GM19193 (cell line): Measurements from ENCODE around the gene RAB20.

ENCODE experiments used
- POLR2A ChIP-seq: IDR thresholded peaks from 4 replicates; pipeline ENCODE4 v1.6.1; 2011; ENCODE audit not compliant: insufficient read depth, insufficient read length; ENCODE audit errors: extremely low read depth

The RAB20 gene

DNA sequence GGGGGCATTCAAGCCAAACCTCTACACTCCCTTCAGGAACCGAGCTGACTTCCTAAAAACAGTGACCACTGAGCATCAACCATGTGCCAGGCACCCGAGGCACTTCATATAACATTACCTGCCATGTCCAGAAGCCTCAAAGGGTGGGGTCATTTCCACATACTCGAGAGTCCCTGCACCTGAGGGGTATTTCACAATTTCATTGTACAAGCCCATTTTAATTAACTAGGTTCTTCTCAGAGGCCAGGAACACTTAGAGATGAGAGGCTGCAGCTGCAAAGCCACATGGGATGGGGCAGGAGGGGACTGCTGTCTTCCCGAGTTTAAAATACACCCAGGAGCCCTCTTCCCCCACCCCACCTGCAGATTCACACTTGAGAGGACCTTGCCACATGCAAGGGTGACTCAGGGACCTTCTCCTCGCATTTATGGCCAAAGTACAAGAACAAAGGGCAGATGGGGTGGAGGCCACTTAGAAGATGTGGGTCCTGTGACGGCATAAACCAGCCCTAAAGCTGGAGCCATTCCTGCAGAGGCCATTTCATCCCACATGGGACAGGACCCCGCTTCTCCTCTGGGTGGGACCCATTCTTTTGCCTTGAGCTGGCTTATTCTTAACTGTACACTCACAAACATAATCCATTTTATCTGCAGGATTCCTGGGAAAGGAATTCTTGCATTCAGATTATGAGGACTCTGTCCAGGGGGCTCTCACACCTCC is 43.9 kb downstream of the RAB20 start:
- TF ChIP-seq POLR2A: no peak

DNA sequence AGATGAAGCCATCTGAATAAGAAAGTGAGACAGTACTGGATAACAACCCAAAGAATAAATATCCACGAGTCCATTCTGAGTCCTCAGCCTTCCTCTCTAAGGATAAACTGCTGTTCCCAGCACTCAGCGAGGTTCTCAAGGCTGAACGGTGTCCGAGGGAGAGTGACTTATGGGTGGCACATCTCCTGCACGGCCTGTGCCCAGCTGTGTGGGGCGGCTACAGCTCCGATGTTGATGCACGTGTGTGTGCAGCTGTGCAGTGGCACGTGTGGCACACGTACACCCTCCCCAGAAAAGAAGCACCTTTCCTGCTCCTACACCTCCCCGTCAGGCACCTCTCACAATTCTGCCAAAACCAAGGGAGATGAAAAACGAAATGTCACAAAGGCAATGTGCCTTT is 45.0 kb downstream of the RAB20 start:
- TF ChIP-seq POLR2A: no peak

DNA sequence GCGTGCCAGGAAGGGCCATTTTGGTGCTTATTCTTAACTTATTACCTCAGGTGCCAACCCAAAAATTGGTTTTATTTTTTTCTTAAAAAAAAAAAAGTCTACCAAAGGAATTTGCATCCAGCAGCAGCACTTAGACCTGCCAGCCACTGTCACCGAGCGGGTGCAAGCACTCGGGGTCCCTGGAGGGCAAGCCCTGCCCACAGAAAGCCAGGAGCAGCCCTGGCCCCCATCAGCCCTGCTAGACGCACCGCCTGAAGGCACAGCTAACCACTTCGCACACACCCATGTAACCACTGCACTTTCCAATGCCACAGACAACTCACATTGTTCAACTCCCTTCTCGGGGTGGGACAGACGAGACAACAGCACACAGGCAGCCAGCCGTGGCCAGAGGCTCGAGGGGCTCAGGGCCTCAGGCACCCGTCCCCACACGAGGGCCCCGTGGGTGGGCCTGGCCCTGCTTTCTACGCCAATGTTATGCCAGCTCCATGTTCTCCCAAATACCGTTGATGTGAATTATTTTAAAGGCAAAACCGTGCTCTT is 49.3 kb downstream of the RAB20 start:
- TF ChIP-seq POLR2A: no peak

DNA sequence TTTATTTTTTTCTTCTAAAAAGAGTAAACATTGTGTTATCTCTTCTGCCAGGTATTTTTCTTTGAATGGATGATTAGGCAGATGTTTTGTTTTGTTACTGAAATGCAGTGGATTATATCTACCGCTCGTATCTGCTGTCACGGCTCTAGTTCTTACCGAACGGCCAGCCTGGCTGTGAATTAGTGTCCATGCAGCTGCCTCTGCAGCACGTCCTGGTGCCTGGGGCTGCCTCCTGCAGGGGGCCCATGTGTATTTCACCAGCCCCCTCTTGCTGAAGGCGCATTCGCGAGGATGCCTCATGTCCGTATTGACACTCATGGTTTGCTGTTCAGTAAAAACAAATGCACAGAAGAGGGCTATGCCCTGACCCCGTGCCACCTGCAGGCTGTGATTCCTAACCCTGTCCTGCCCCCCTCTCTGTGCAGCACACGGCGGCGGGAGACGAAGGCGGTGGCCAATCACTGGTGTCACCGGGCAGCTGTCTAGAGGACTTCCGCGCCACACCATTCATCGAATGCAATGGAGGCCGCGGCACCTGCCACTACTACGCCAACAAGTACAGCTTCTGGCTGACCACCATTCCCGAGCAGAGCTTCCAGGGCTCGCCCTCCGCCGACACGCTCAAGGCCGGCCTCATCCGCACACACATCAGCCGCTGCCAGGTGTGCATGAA is 49.9 kb downstream of the RAB20 start:
- TF ChIP-seq POLR2A: no peak

DNA sequence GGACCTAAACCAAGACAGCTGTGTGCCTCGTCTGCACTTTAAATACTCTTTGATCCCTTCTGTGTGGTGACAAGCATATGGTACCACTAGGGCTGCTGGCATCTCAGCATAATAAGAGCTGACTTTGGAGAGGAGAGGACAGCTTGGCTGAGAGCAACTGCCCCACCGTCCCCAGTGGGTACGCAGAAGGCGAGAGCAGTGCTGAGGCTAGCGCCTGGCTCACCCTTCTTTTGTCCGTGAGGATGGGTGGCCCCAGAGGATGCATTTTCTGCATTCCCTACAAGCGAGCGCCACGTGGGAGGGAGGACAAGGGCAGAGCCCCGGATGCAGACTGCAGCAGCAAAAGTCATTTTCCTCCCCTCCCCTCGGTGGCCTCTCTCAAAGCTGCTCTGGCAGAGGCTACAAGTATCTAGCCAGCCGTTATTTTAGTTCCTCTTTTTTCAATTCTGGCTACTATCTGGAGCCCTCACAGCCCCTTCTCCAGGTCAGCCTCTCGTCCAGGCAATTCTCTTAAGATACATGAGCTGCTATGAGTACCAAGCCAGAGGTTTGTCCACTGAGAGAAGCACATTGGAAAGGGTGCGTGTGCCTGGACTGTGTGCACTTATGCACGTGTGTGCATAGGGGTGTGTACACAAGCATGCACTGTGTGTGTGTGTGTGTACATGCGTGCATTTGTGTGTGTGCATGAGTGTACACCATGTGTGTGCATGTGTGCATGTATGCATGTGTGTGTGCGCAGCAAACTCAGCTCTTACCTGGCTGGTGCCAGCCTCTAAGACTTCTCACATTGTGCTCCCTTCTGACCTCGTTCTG is 51.3 kb downstream of the RAB20 start:
- no peak for TF ChIP-seq POLR2A

DNA sequence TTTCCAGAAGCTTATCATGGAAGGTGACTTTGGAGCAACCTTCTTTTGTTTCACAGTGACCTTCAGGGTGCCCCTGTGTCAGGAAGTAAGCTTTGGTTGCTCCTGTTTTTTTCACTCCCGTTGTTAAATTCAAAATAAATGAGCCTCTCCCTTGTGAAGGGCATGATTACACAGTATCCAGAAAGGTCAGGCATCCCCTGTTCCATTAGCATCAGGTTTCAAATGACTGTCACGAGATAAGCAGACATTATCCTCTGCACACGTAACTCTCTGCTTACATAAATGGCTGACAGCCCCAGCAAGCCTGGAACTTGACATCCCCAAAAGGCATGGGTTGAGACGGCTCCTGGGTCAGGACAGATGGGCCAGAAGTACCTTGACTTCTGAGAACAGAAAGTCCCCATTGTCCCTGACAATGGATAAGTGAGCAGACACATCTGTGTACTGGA is 52.0 kb downstream of the RAB20 start:
- no peak for TF ChIP-seq POLR2A

DNA sequence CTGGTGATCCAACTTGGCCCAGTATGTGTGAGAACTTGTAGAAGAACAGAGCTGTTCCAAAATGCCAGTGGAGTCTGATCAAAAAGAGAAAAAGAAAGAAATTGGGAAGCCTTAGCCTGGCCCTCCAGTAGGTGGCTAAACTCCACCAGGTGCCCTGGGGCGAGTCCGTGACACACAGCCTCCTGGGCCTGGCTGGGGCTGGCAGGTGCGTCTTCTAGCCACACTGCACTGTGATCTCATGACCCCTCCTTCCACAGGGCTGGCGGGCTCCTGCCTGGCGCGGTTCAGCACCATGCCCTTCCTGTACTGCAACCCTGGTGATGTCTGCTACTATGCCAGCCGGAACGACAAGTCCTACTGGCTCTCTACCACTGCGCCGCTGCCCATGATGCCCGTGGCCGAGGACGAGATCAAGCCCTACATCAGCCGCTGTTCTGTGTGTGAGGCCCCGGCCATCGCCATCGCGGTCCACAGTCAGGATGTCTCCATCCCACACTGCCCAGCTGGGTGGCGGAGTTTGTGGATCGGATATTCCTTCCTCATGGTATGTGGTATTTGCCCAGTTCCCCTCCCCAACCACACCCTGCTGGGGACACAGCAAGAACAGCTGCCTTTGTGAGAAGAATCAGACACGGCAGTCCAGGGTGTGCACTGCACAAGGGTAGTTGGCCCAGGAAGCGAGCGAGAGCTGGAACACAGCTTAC is 53.7 kb downstream of the RAB20 start:
- no peak for TF ChIP-seq POLR2A

DNA sequence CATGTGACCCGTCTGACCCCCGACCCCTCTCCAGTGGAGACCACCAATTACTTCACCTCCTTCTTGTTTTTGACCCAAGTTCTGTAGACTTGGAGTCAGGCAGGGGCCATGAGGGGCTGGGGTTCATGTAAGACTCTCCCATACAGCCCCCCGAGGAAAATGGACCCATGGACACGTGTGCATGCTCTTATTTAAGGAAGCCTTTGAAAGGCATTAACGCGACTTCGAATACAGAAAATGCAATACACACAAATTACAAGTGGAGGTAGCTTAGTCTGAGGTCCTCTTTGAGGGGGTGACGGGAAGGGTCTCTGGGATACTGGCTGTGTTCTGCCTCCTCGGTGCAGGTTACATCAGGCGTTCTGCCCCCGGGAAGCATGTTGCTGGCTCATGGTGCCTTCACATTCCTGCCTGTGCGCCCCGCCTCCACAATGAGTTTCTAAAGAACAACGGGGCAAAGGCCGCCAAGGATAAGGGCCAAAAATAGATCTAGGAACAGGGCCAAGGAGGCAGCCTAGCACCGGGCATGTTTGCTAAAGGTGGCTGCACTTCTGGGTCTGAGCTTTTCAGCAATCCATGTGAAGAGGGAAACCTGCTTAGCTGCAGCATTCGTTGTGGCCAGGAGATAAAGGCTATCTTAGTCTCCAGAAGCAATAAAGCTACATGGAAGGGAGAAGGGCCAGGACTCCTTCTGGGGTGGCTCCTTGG is 54.5 kb downstream of the RAB20 start:
- no peak for TF ChIP-seq POLR2A

DNA sequence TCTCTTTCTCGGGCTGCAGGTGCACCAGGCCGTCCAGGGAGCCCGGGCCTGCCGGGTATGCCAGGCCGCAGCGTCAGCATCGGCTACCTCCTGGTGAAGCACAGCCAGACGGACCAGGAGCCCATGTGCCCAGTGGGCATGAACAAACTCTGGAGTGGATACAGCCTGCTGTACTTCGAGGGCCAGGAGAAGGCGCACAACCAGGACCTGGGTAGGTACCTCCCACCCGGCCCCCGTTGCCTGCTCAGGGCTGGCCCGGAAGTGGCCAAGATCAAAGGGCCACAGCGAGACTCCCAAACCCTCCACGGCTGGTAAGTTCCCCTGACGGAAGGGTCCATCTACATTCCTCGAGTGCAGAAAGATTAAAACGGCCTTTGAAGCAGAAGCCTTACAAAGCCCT is 55.1 kb downstream of the RAB20 start:
- no peak for TF ChIP-seq POLR2A

DNA sequence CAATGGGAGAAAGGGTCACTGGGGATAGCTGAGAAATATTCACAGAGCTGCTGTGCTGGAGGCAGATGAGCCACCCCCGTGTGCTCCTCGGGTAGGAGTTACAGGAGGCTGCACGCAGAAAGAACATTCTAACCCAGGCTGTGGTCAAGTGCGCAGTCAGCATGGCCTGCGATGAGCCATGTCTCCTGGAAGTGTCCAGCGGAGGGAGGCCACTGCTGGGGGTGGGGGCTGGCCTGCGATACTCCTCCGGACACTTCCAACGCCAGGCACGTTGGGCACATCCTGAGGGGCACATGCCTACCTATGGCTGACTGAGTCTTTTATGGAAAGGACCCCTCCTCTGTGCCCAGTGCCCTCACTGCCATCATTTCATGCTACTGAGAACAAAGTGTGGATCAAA is 55.9 kb downstream of the RAB20 start:
- TF ChIP-seq POLR2A: no peak

DNA sequence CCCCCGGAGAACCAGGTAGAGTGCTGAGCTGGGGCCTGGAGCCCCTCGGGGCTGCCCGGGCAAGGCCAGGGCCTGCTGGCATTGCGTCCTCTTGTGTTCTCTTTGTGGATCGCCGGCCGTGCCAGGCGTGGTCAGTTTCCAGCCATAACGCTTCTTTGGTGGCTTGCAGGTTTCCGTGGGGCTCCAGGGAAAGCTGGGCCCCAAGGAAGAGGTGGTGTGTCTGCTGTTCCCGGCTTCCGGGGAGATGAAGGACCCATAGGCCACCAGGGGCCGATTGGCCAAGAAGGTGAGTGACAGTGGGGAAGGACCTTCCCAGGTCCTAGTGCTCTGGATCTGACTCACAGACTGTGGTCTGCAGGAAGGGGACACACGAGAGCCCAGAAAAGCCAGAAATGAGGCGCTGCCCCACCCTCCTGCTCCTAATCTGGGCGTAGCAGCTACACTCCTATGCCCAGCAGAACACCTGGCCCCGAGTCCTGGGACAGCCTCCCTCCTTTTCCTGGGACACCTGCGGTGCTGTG is 57.5 kb downstream of the RAB20 start:
- no peak for TF ChIP-seq POLR2A

DNA sequence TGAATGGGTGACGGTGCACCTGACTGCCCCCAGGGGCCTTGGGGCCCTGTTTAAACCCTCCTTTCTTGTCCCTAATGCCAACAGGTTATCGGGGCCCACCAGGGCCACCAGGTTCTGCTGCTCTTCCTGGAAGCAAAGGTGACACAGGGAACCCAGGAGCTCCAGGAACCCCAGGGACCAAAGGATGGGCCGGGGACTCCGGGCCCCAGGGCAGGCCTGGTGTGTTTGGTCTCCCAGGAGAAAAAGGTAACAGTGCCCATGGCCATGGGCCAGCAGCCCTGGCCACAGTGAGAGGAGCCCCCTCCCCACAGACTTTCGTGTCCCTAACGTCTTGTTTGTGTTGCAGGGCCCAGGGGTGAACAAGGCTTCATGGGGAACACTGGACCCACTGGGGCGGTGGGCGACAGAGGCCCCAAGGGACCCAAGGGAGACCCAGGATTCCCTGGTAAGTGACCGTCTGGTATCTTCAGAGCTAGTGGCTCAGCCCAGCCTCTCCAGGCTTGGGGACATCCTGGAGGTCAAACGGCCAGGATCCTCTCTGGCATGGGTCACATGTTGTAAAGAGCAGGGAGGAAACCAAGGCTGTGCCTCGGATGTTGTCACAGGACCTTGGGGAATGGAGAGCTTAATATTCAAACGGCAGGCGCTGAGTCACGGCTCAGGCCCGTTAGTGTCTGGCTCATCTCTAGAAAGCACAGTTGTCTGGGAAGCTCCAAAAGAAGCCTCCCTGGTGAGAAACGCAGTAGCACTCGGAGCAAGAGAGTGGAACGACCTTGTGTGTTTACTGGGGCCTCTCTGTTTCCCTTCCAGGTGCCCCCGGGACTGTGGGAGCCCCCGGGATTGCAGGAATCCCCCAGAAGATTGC is 58.3 kb downstream of the RAB20 start:
- no peak for TF ChIP-seq POLR2A

DNA sequence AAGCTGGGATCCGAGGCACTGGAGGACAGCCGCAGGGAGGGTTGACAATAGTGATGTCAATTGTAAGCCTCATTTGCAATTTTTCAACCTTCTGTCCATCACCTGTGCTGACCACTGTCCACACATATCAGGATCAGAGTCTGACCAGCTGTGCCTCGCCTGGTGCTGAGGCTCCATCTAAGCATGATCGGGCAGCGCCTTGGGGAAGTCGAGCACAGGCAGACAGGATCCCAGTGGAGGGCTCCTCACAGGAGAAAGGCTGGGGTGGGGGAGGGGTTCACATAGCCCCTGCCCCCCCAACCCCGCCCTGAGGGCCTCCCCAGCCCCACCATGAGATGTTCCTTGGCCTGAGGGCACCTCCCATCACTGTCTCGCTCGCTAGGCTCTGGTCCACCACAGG is 60.3 kb downstream of the RAB20 start:
- no peak for TF ChIP-seq POLR2A

DNA sequence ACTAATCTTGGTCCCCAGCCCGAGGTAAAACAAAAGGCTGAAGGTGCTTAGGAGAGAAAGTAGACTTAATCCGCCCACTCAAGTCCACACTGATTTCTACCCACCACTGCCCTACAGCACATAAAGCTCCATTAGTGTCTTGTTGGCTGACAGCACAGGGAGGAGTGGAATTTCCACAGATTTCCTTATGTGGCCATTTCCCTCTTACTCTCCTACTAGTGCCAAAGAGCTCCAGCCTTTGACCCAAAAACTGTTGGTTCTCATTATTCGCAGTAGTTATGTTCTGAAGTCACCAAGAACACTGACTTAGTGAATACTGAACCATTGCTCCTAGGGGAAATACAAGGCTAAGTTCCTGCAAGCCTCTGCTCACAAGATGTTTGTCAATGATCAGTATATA is 61.2 kb downstream of the RAB20 start:
- TF ChIP-seq POLR2A: no peak
